Activated CD4-positive, alpha-beta T cell treated with anti-CD3 and anti-CD28 coated beads for 36 hours (primary cell): ENCODE data around the gene LSM4. TPM values are rescaled to one million over a fixed set of nuclear protein-coding genes. Genes with fewer than 3 reads are reported as not detected.

Experiments used
- microRNA-seq: library from miRNA; unstranded; fragments of <30 nt; microRNA quantifications from one replicate; pipeline ENCODE4 v1.2.0, GENCODE V29; 2021; ENCODE audit warnings: borderline replicate concordance
- total RNA-seq, 2 experiments: library from RNA; stranded (reverse); gene quantifications; one replicate each; pipeline ENCODE4 v1.2.3, GENCODE V29; 2021

LSM4 gene
- total RNA-seq, 2 experiments from 2014 or later, result 269 to 370 TPM

Small RNA genes within 50 kb of the gene (microRNA-seq; reads per million reads assigned to microRNA genes)
- 6.7 reads per million, percentile 22 among the genes with 10 or more reads in this experiment for gene MIR3188

Other genes with a start within 250 kb of the LSM4 start
- 10 to 100 TPM; 17.2 to 20.0 TPM for gene IL12RB1, start 236.1 kb downstream of the LSM4 start, total RNA-seq
- 10 to 100 TPM; 17.4 to 20.1 TPM for gene MAST3, start 225.3 kb downstream of the LSM4 start, total RNA-seq
- gene PIK3R2, start 169.9 kb downstream of the LSM4 start, total RNA-seq, result 10 to 100 TPM; 18.9 to 20.2 TPM
- gene IFI30, start 149.3 kb downstream of the LSM4 start, total RNA-seq, result 10 to 100 TPM; 20.4 to 29.5 TPM
- gene MPV17L2, start 129.9 kb downstream of the LSM4 start, total RNA-seq, result 1 to 10 TPM; 5.7 to 6.2 TPM
- 1 to 10 TPM; 5.6 to 8.9 TPM for gene RAB3A, start 119.0 kb downstream of the LSM4 start, total RNA-seq
- gene PDE4C, start 96.6 kb downstream of the LSM4 start, total RNA-seq, result not detected
- gene IQCN, start 48.6 kb downstream of the LSM4 start, total RNA-seq, result under 1 TPM; 0.40 to 0.43 TPM
- 100 to 1,000 TPM; 254 to 311 TPM for gene JUND, start 41.5 kb downstream of the LSM4 start, total RNA-seq
- gene PGPEP1, start 17.5 kb upstream of the LSM4 start, total RNA-seq, result 10 to 100 TPM; 20.0 to 20.9 TPM
- not detected for gene GDF15, start 63.1 kb upstream of the LSM4 start, total RNA-seq
- gene LRRC25, start 74.5 kb upstream of the LSM4 start, total RNA-seq, result not detected
- 10 to 100 TPM; 71.7 to 79.3 TPM for gene SSBP4, start 96.3 kb upstream of the LSM4 start, total RNA-seq
- 10 to 100 TPM; 18.8 to 23.3 TPM for gene ISYNA1, start 115.1 kb upstream of the LSM4 start, total RNA-seq
- 10 to 100 TPM; 20.2 to 21.4 TPM for gene ELL, start 199.0 kb upstream of the LSM4 start, total RNA-seq
- gene FKBP8, start 220.5 kb upstream of the LSM4 start, total RNA-seq, result 100 to 1,000 TPM; 208 to 211 TPM
- 100 to 1,000 TPM; 121 to 170 TPM for gene KXD1, start 234.8 kb upstream of the LSM4 start, total RNA-seq
- gene UBA52, start 248.8 kb upstream of the LSM4 start, total RNA-seq, result 1,000 to 10,000 TPM; 1,703 to 2,296 TPM